Dermis blood vessel endothelial cell (primary cell): ENCODE measurements around the gene PRSS53. TPM values are rescaled to one million over a fixed set of nuclear protein-coding genes. Genes with fewer than 3 reads are reported as not detected.
A peak's percentile ranks its signal among the peaks of the same experiment; 100 is the strongest.

ENCODE experiments used
- DNase-seq: peaks from one replicate; pipeline ENCODE4 v3.0.0; 2010
- total RNA-seq: library from RNA; depleted of rRNA; stranded (reverse); fragments of >200 nt; gene quantifications from 2 replicates; pipeline ENCODE4 v1.2.3, GENCODE V29; 2014

PRSS53 gene
- total RNA-seq, 1 donor from 2014 or later = 2.0 TPM

- DNase-seq = no peak
Observed at GRCh38 chr16:31077024-31077423, 11.7 kb downstream of the PRSS53 start.

DNA sequence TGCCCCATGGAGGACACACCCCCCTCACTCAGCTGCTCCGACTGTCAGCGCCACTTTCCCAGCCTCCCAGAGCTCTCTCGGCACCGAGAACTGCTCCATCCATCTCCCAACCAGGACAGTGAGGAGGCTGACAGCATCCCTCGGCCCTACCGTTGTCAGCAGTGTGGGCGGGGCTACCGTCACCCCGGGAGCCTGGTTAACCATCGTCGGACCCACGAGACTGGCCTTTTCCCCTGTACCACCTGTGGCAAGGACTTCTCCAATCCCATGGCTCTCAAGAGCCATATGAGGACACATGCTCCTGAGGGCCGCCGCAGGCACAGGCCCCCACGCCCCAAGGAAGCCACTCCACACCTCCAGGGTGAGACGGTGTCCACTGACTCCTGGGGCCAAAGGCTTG, 12.4 kb downstream of the PRSS53 start:
- DNase-seq = no peak

DNA sequence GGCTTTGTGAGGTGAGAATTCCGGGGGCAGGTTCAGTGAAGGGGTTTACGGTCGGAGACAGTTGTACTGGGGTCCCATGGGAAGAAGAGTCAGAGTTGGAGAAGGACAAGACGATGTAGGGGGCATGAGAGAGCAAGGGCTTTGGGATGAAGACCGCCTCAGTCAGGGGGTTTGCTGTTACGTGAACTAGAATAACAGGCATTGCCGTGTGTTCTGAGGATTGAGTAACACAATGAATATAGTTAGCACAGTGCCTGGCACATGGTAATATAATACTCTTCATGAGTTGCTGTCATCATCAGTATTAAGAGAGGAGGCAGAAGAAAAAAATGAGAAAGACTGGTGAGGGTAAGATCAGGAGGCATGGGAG, 13.9 kb downstream of the PRSS53 start:
- DNase-seq = no peak

DNA sequence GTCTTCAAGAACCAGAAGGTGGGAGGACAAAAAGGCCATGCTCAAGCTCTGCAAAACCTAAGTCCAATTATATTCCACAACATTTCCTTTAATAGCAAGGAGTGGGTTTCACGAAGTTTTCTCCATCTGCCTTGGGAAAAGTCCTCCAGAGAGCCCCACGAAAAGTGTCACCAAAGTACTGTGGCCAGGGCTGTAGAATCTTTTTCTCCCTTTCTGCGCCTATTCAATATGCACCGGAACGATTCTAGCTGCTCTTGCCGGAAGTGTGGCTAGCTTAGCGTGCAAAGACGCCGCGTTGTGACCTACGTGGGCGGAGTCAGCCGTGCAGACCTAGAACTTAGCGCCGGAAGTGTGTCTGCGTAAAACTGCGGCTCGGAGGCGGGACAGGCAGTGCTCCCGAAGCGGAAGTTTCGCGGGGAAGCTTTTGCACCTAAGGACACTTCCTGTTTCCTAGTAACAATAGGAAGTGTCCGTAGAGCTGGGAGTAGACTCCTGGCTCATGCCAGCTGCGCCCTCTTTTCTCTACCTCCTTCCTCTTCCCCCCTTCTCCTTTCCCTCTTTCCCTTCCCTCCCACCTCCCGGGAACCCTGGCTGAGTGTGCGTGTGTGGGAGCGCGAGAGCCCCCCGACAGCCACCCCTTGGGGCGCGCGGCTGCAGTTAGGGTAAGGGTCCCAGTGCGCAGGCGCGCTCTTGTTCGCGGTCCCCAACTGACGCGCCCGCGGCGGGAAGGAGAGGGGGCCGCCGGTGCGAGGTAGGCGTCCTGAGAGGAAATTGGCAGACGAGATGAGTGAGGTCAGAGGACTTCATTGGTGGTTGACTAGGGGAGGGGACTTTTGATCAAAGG, 14.6 kb downstream of the PRSS53 start, which contains the start of the genes ZNF646 and ZNF668:
Gene ZNF646 (plus strand): TSS at position 453 of the 844 bp plus-strand sequence. CDS start 1,903 bp downstream, outside the sequence.
Gene ZNF668 (minus strand): TSS at position 271 of the 844 bp plus-strand sequence. CDS start 9,781 bp downstream, outside the sequence.
- peak; percentile 100 for DNase-seq

- DNase-seq = peak; percentile 92
Observed at GRCh38 chr16:31073142-31073969, 15.4 kb downstream of the PRSS53 start.

- DNase-seq = peak; percentile 56
Observed at GRCh38 chr16:31072540-31073141, 16.1 kb downstream of the PRSS53 start.

- DNase-seq = peak; percentile 49
Observed at GRCh38 chr16:31071861-31072260, 16.9 kb downstream of the PRSS53 start.

GRCh38 chr16:31067342-31067741, 21.4 kb downstream of the PRSS53 start:
- no peak for DNase-seq

GRCh38 chr16:31064882-31065461, 23.8 kb downstream of the PRSS53 start:
- peak; percentile 63 for DNase-seq

DNA sequence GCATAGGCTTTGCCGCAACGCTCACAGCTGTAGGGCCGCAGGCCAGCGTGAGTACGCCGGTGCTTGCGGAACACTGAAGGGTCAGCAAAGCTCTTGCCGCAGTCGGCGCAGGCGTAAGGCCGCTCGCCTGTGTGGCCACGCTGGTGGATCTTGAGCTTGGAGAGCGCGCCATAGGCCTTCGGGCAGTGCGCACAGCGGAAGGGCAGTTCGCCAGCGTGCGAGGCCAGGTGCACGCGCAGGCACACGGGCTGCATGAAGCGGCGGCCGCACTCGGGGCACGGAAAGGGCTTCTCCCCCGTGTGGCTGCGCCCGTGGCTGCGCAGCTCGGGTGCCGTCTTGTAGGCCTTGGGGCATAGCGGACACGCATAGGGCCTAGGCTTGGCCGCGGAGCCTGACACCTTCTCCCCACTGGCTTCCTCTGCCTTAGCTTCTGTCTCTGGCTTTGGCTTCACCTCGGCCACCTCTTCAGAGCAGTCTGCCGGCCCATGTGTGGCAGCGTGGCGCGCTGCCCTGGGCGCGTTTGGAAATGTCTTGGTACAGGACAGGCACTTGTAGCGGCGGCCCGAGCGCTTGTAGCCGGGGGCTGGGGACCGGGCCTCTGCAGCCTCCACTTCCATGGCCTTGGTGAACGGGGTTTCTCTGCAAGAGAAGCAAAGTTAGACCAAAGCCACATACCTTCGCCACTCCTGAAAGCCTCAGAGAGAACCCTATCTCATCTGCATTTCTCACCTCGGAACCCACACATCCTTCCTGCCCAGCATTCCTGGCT, 24.7 kb downstream of the PRSS53 start:
- DNase-seq = peak; percentile 34

GRCh38 chr16:31063495-31063842, 25.3 kb downstream of the PRSS53 start:
- DNase-seq = no peak

DNA sequence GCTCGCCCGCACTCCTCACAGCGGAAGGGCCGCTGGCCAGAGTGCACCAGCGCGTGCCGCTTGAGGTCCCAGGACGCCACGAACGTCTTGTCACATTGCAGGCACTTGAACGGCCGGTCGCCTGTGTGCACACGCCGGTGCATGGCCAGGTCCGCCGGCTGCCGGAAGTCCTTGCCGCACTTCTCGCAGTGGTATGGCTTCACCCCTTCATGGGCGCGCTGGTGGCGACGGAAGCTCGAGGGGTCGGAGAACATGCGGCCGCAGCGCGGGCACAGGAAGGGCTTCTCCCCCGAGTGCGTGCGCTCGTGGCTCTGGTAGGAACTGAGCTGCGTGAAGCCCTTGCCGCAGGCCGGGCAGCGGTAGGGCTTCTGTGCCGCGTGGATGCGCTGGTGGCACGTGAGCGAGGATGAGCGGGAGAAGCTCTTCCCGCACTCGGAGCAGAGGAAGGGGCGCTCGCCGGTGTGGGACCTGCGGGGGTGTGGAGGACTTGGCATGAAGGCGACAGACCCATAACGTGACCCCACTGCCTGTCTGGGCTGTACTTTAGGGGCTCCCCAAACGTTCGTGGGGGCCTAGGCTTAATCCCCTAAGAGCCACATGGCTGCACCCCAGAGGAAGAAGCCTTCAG, 26.8 kb downstream of the PRSS53 start:
- no peak for DNase-seq

DNA sequence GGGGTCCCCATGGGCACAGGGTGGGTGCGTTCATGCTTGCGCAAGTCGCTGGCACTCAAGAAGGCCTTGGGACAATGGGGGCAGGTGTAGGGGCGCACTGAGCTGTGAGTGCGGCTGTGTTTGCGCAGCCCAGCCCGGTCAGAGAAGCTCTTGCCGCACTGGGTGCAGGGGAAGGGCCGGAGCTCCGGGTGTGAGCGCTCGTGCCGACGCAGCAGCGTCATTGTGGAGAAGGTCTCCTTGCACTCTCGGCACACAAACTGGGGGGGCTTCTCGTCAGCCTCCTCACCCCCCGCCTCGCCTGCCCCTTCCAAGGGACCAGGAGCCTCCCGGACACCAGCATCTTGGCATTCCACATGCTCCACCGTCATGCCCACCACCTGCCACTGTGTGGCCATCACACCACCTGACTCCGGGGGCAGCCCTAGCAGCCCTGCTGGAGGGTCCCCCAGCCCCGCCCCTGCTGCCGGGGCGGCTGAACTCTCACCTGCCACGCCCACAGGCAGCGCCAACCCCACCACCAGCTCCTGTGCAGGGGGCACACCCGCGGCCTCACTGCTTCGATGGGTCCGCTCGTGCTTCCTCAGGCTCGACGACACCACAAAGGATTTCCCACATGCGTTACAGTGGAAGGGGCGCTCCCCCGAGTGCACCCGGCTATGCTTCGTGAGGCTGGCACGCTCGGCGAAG, 27.5 kb downstream of the PRSS53 start:
- DNase-seq = no peak

DNA sequence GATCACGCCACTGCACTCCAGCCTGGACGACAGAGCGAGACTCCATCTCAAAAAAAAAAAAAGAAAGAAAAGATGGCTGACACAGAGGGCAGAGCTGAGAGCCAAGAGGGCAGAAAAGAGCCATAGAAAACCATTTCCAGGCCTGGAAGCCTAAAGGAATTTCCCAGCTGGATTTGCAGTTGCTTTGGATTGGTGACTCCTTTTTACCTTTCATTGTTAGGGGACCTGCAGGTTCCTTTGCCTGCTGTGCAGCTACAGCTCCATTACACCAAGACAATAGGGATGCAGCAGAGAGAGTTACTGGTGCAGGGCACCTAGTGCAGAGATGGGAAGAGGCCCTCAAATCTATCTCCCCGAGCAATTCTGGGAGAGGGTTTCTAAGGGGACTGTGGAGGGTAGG, 33.1 kb downstream of the PRSS53 start:
- no peak for DNase-seq

GRCh38 chr16:31052114-31052513, 36.6 kb downstream of the PRSS53 start:
- DNase-seq = peak; percentile 48

GRCh38 chr16:31050280-31051030, 38.3 kb downstream of the PRSS53 start:
- DNase-seq = no peak

- no peak for DNase-seq
Observed at GRCh38 chr16:31043898-31044481, 44.8 kb downstream of the PRSS53 start.

GRCh38 chr16:31043352-31043751, 45.4 kb downstream of the PRSS53 start:
- no peak for DNase-seq

DNA sequence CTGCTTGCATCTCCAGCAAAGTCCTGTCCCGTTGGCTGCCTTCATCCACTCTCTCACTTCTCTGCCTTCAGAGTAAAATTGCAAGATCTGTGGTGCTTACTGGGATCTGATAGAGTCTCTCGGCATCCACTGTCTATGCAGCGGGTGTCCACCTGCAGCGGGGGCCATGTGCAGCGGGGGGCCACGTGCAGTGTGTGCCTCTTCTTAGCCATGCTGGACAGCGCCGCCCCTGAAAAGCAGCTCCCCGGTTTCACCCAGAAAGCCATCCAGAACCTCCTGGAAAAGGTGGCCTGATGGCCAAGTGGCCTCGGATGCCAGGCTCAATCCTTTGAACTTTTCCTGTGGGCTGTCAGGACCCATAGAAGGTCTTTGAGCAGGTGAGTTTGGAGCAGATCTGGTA, 45.9 kb downstream of the PRSS53 start:
- no peak for DNase-seq

DNA sequence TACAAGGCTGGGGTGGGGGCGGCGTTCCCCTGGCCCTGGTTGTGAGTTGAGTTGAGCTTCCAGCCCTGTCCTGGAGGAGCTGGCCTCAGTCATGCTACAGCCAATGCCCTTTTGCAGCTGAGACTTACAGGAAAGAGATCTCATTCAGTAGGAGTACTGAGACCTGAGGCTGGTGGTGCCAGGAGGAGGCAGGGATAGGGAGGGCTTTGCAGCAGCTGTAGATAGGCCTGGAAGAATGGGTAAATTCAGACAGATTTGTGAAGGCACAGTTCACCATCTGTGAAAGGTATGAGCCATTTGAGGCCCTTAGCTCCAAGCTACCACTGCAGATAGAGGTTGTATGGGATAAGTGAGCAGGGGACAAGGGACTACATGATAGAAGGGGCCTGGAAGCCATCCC, 49.8 kb downstream of the PRSS53 start:
- DNase-seq = no peak
